Measurements from ENCODE around the gene REEP2. TPM values are rescaled to one million over a fixed set of nuclear protein-coding genes. Genes with fewer than 3 reads are reported as not detected.

Gene REEP2
- total RNA-seq, 1 donor, result 2.2 TPM

DNA sequence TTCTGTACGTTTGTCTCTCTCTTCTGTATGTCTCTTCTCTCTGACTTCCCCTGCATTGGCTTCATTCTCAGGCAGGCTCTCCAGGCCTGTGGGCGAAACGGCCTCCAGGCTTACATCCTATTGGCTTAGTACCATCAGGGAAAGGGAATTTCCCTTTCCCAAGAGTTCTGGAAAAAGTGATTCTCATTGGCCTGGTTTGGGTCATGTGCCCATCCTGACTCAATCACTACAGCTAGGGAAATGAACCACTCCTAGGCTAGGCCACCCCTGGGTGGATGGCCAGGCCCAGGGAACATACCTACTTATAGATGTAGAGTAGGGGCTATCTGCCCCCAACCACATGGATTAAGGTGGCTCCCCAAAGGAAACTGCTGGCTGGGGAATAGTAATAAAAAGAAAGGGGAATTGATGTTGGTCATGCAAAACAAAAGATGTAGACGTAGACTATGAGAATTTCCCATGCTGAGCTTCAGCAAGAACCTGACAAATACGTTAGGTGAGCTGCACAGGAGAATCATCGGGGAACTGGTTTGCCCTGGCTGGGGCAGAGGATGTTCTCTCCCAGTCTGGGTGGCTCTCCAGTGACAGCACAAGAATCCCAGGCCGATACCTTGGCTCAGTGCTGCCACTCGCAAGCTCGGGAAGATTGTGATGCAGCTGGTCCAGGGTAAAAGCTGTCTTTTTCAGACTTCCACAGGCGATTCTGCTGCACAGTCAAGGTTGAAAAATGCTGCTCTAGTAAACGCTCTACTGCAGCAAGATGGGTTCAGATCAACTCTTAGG lies 22.7 kb downstream of the REEP2 start:
- Histone ChIP-seq H3K4me3 (ENCODE audit: insufficient read depth, low read length) (no peak overlapping the region), H3K27me3 (ENCODE audit: insufficient read depth, low read length) (no peaks in the 10 kb centered on the region), H2AFZ (ENCODE audit: low read length) (no peak overlapping the region), H3K27ac (ENCODE audit: low read depth, low read length) (no peak overlapping the region), H3K36me3 (ENCODE audit: insufficient read depth, low read length) (peaks cover 5% of the 10 kb centered on the region), H4K20me1 (ENCODE audit: insufficient read depth, low read length) (peaks cover 11% of the 10 kb centered on the region), H3K79me2 (ENCODE audit: insufficient read depth, low read length) (peaks cover 10% of the 10 kb centered on the region), H3K9me3 (ENCODE audit: low read depth, low read length) (no peaks in the 10 kb centered on the region), H3K4me1 (ENCODE audit: insufficient read depth, low read length) (peaks cover 18% of the 10 kb centered on the region), H3K4me2 (ENCODE audit: insufficient read depth, low read length) (no peak overlapping the region)
- TF ChIP-seq, protein P1, sequence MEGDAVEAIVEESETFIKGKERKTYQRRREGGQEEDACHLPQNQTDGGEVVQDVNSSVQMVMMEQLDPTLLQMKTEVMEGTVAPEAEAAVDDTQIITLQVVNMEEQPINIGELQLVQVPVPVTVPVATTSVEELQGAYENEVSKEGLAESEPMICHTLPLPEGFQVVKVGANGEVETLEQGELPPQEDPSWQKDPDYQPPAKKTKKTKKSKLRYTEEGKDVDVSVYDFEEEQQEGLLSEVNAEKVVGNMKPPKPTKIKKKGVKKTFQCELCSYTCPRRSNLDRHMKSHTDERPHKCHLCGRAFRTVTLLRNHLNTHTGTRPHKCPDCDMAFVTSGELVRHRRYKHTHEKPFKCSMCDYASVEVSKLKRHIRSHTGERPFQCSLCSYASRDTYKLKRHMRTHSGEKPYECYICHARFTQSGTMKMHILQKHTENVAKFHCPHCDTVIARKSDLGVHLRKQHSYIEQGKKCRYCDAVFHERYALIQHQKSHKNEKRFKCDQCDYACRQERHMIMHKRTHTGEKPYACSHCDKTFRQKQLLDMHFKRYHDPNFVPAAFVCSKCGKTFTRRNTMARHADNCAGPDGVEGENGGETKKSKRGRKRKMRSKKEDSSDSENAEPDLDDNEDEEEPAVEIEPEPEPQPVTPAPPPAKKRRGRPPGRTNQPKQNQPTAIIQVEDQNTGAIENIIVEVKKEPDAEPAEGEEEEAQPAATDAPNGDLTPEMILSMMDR (IDR thresholded peaks at IDR 0.05; ENCODE audit: extremely low read depth, low read depth, low read length), result no peak
- DNase-seq (ENCODE audit: insufficient read length, low spot score, missing footprints), result peak; percentile 98

DNA sequence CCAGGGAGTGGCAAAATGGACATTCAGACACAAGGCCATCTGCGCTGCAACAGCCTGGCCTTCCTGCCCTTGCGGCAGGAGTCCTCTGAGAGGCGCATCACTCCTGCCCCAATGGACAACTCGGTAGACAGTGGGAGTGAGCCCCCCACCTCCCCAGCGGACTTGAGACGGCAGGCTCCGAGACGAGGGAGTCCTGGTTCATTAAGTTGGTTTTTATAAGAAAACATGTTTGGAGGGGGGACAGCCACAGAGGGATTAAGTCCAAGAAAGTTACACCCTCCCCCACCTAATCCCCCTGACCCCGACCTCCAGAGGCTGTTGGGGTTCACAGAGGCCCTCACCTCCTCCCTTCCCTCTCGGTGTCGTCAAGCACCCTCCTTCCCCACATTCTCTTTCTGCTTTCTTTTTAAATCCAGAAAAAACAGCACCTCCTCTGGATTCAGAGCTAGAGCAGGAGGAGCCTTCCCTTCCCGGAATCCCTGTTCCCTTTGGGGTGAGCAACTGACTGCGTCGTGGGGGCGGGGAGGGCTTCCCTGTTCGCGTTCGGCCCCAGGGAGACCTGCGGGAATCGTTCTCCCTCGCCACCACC lies 24.7 kb downstream of the REEP2 start:
- Histone ChIP-seq H3K27me3 (ENCODE audit: insufficient read depth, low read length) (no peaks in the 10 kb centered on the region), H3K4me2 (ENCODE audit: insufficient read depth, low read length) (peak overlapping the region; percentile 99), H3K36me3 (ENCODE audit: insufficient read depth, low read length) (peaks cover 25% of the 10 kb centered on the region), H2AFZ (ENCODE audit: low read length) (peak overlapping the region; percentile 69), H4K20me1 (ENCODE audit: insufficient read depth, low read length) (peaks cover 31% of the 10 kb centered on the region), H3K27ac (ENCODE audit: low read depth, low read length) (peak overlapping the region; percentile 97), H3K4me1 (ENCODE audit: insufficient read depth, low read length) (peaks cover 35% of the 10 kb centered on the region), H3K9me3 (ENCODE audit: low read depth, low read length) (no peaks in the 10 kb centered on the region), H3K4me3 (ENCODE audit: insufficient read depth, low read length) (peak overlapping the region; percentile 92), H3K79me2 (ENCODE audit: insufficient read depth, low read length) (peaks cover 28% of the 10 kb centered on the region)
- TF ChIP-seq, protein P1 (IDR thresholded peaks at IDR 0.05; ENCODE audit: extremely low read depth, low read depth, low read length), result peak; percentile 31
- DNase-seq (ENCODE audit: insufficient read length, low spot score, missing footprints), result no peak

DNA sequence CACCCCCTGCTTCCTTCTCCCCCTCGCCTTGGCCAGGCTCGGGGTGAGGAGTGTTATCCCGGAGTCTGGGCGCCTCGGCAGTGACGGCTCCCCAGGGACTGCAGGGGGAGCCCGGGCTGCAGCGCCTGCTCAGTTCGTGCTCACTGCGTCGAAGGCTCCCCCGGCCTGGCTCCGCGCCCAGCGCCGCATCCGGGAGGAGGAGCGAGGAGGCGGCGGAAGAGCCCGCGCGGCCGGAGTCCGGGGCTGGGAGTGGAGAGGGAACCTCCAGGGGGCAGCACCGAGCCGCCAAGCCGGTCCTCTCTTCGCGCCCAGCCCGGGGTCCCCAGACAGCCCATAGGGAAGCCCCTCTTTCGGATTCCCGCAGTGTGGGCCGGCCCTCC lies 25.1 kb downstream of the REEP2 start:
- Histone ChIP-seq H3K79me2 (ENCODE audit: insufficient read depth, low read length) (peaks cover 28% of the 10 kb centered on the region), H2AFZ (ENCODE audit: low read length) (peak overlapping the region; percentile 81), H3K27me3 (ENCODE audit: insufficient read depth, low read length) (no peaks in the 10 kb centered on the region), H3K4me3 (ENCODE audit: insufficient read depth, low read length) (peak overlapping the region; percentile 92), H3K4me2 (ENCODE audit: insufficient read depth, low read length) (peak overlapping the region; percentile 99), H3K36me3 (ENCODE audit: insufficient read depth, low read length) (peaks cover 28% of the 10 kb centered on the region), H3K27ac (ENCODE audit: low read depth, low read length) (peak overlapping the region; percentile 97), H3K4me1 (ENCODE audit: insufficient read depth, low read length) (peaks cover 35% of the 10 kb centered on the region), H4K20me1 (ENCODE audit: insufficient read depth, low read length) (peaks cover 34% of the 10 kb centered on the region), H3K9me3 (ENCODE audit: low read depth, low read length) (no peaks in the 10 kb centered on the region)
- TF ChIP-seq, protein P1 (IDR thresholded peaks at IDR 0.05; ENCODE audit: extremely low read depth, low read depth, low read length), result peak; percentile 76
- peak; percentile 99 for DNase-seq (ENCODE audit: insufficient read length, low spot score, missing footprints)

Data from osteoblast (primary cell).